Measurements from ENCODE around the gene ZBTB45. TPM values are rescaled to one million over a fixed set of nuclear protein-coding genes. Genes with fewer than 3 reads are reported as not detected.

ZBTB45 gene
- total and polyA plus RNA-seq, 10 of the 15 experiments (the other 5 are each of a cell fraction or from before 2014, with no cell fraction given) = 0.29 to 17.2 (median 4.2) TPM

GRCh38 chr19:58559275-58560006, 39.8 kb upstream of the ZBTB45 start (continued):
- TF ChIP-seq PRDM15 (CRISPR knock-in tag; IDR thresholded peaks at IDR 0.05) = 0 out of 2 replicates have a peak, but pooled peaks have one; percentile 54
- TF ChIP-seq SREBF2 (IDR thresholded peaks at IDR 0.05; ENCODE audit: low read length) = no peak
- peak; percentile 1; the same call in 1 of the 2 replicates for TF ChIP-seq HDAC2 (IDR thresholded peaks at IDR 0.05)
- TF ChIP-seq SP1 (IDR thresholded peaks at IDR 0.05; ENCODE audit: low read depth, low read length) = peak; percentile 77
- no peak for TF ChIP-seq MEF2A (IDR thresholded peaks at IDR 0.05; ENCODE audit: insufficient read depth, low read depth, low read length)

- in situ Hi-C loops (cut with MboI) = no loop called here
- ATAC-seq = peak; percentile 72
- BruUV-seq (replicated peaks) = no TSS peak
- WGBS (ENCODE audit: insufficient coverage, insufficient replicate concordance, low lambda C conversion rate, missing lambda C conversion rate) = 2% methylated on average over 63 of the region's 76 CpGs
- Histone ChIP-seq H3K79me2 (ENCODE audit: control insufficient read depth, insufficient read depth, low read length) (peaks cover 42% of the 10 kb centered on the region), H3K36me3 (ENCODE audit: control insufficient read depth in 2 of 2, insufficient read depth in 2 of 2, low read length in 1 of 2) (peaks cover 5% of the 10 kb centered on the region in 2 experiments; a peak in 3 of 4 replicates), H3K4me2 (ENCODE audit: control insufficient read depth, insufficient read depth) (peak overlapping the region; percentile 88), H4K20me1 (ENCODE audit: control insufficient read depth, insufficient read depth) (no peaks in the 10 kb centered on the region), H3K4me3 (peak overlapping the region; percentile 89), H3K9me3 (replicated peaks; ENCODE audit: control insufficient read depth, insufficient read depth, low read length) (no peaks in the 10 kb centered on the region), H3K27me3 (replicated peaks in 1 of 2; ENCODE audit: control insufficient read depth in 2 of 2, insufficient read depth in 2 of 2, low read length in 1 of 2) (no peaks in the 10 kb centered on the region), H2AFZ (ENCODE audit: control insufficient read depth, low read depth, low read length) (peak overlapping the region; percentile 86), H3K9ac (ENCODE audit: control insufficient read depth, insufficient read depth, low read length) (peak overlapping the region; percentile 93), H3K4me1 (ENCODE audit: control insufficient read depth, insufficient read depth, low read length) (peaks cover 50% of the 10 kb centered on the region), H3K27ac (ENCODE audit: control insufficient read depth, insufficient read depth) (peak overlapping the region; percentile 96)
- CTCF ChIA-PET = interaction anchor here (1.0 to 2.4 kb wide), 4 partner anchors 13 to 39 kb away, joined by 3 to 14 read pairs (median 6); partner anchors contain the start of gene ZBTB45
- intact Hi-C loops (cut with micrococcal nuclease; ENCODE audit: unreplicated experiment) = loop anchor here (1.0 to 2.0 kb wide), 2 partner anchors 14 to 44 kb away; no protein-coding TSS in a partner anchor
- POLR2A ChIA-PET = interaction anchor here (0.6 to 4.7 kb wide), 10 partner anchors 12 to 70 kb away, joined by 3 to 46 read pairs (median 8); partner anchors contain the start of genes MZF1, TRIM28 and ZBTB45
- peak; percentile 100 for FAIRE-seq
- peak; percentile 95 for DNase-seq (ENCODE audit: low read depth, low spot score)
- SMC1A ChIA-PET (ENCODE audit: uncharacterized antibody, unreplicated experiment) = interaction anchor here (0.6 to 1.9 kb wide), 4 partner anchors 13 to 197 kb away, joined by 3 to 10 read pairs (median 4); partner anchors contain the start of gene ZBTB45
- RAD21 ChIA-PET (ENCODE audit: unreplicated experiment) = interaction anchor here (0.6 to 1.6 kb wide), 6 partner anchors 14 to 39 kb away, joined by 3 to 5 read pairs (median 4); partner anchors contain the start of gene ZBTB45
- TF ChIP-seq IRF4 (IDR thresholded peaks at IDR 0.05; ENCODE audit: low read depth, low read length) (no peak), RB1 (IDR thresholded peaks at IDR 0.05; ENCODE audit: borderline replicate concordance) (peak; percentile 83; the same call in 1 of the 2 replicates), SMAD1 (IDR thresholded peaks at IDR 0.05; ENCODE audit: low read depth, partially characterized antibody) (no peak), BCL11A (IDR thresholded peaks at IDR 0.05; ENCODE audit: low read depth, low read length) (no peak), CUX1 (IDR thresholded peaks at IDR 0.05; ENCODE audit: insufficient replicate concordance, low read depth, low read length) (no peak), NR2F1 (conservative IDR thresholded peaks at IDR 0.05) (no peak; the same call in 1 of the 2 replicates), ZNF384 (IDR thresholded peaks at IDR 0.05; ENCODE audit: borderline replicate concordance, low read depth, low read length) (no peak)
Measured at GRCh38 chr19:58558623-58559274, 39.1 kb upstream of the ZBTB45 start.

Measured in GM12878 (cell line).